NT2/D1 (cell line): ENCODE results near the gene COBLL1.

Source experiments
- DNase-seq: peaks from one replicate; pipeline ENCODE4 v3.0.0-alpha.2; 2011; ENCODE audit warnings: low read depth, low spot score
- H3K27me3 ChIP-seq: 2 replicates; pipeline ENCODE4 v1.6.0; 2011; ENCODE audit warnings: mild to moderate bottlenecking; ENCODE audit not compliant: insufficient read length, insufficient read depth
- H3K36me3 ChIP-seq: 2 replicates; pipeline ENCODE4 v1.6.1; 2011; ENCODE audit warnings: mild to moderate bottlenecking, low read length, mixed read lengths; ENCODE audit not compliant: insufficient read depth, insufficient read length
- H3K4me1 ChIP-seq: 2 replicates; pipeline ENCODE4 v1.5.1; 2011; ENCODE audit not compliant: insufficient read depth, insufficient read length
- H3K4me3 ChIP-seq: 2 replicates; pipeline ENCODE4 v1.5.1; 2011; ENCODE audit warnings: low read depth; ENCODE audit not compliant: insufficient read length
- H3K9ac ChIP-seq: 2 replicates; pipeline ENCODE4 v1.6.0; 2011; ENCODE audit warnings: low read depth; ENCODE audit not compliant: insufficient read length
- H3K9me3 ChIP-seq: 2 replicates; pipeline ENCODE4 v1.5.1; 2011; ENCODE audit warnings: mild to moderate bottlenecking, low read length; ENCODE audit not compliant: insufficient read depth
- SUZ12 ChIP-seq: IDR thresholded peaks from 2 replicates; pipeline ENCODE4 v1.6.1; 2011; ENCODE audit not compliant: insufficient read length, insufficient read depth; ENCODE audit errors: extremely low read depth
- YY1 ChIP-seq: IDR thresholded peaks from 2 replicates; pipeline ENCODE4 v1.6.1; 2011; ENCODE audit not compliant: insufficient read length, insufficient read depth
- ZNF274 ChIP-seq: IDR thresholded peaks from 2 replicates; pipeline ENCODE4 v1.6.1; 2011; ENCODE audit warnings: mild to moderate bottlenecking, low read depth, low read length

COBLL1 gene

DNA sequence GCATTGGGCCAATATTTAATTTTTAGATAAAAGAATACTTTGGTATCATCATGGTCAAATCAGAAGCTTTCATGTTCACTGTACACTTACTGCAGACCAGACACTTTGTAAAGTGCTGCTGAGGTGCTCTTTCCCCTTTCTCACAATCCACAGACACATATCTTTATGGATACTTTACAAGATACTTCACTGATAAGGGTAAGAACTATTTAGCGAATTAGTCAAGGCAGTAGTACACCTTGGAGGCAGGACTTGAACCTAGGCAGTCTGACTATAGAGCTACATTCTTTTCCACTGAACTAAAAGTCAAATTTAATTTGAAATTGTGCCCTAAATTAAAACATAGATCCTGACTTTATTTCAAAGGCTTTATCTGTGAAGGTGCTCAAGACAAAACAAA, 60.2 kb downstream of the COBLL1 start:
- Histone ChIP-seq H3K36me3 (no peaks in the 10 kb centered on the region), H3K4me3 (no peak overlapping the region), H3K9ac (no peak overlapping the region), H3K9me3 (no peaks in the 10 kb centered on the region), H3K4me1 (no peaks in the 10 kb centered on the region), H3K27me3 (no peaks in the 10 kb centered on the region)
- no peak for DNase-seq
- no peak for TF ChIP-seq YY1
- TF ChIP-seq ZNF274, result no peak
- TF ChIP-seq SUZ12, result no peak

DNA sequence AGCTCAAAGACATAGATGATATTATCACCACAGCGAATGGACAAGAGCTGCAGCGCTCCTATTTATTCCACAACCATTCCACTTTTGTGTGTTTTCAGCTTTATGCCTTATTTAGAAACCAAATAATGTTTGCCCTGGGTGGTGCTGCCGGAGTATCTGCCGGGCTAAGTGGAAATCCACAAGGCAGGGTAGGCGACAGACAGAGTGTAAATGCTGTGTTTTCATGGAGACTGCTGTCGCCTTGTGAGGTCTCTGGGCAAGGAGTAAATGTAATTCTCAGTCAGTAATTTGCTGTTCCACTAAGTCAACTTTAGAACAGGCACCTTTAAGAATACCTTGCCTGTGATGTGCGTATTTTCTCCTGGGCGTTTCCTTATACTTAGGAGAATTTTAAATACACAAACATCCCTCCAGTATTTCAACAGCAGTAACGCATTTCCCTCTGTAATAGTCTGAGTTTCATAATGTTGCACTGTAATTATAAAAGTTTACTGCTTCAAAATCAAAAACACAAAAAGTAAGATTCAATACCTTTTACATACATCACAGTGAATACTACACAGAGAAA, 60.9 kb downstream of the COBLL1 start:
- no peak overlapping the region for H3K9ac ChIP-seq
- H3K9me3 ChIP-seq, result no peaks in the 10 kb centered on the region
- no peaks in the 10 kb centered on the region for H3K27me3 ChIP-seq
- no peak for DNase-seq
- H3K4me3 ChIP-seq, result no peak overlapping the region
- H3K4me1 ChIP-seq, result no peaks in the 10 kb centered on the region
- TF ChIP-seq YY1 (no peak), SUZ12 (no peak), ZNF274 (no peak)
- no peaks in the 10 kb centered on the region for H3K36me3 ChIP-seq

DNA sequence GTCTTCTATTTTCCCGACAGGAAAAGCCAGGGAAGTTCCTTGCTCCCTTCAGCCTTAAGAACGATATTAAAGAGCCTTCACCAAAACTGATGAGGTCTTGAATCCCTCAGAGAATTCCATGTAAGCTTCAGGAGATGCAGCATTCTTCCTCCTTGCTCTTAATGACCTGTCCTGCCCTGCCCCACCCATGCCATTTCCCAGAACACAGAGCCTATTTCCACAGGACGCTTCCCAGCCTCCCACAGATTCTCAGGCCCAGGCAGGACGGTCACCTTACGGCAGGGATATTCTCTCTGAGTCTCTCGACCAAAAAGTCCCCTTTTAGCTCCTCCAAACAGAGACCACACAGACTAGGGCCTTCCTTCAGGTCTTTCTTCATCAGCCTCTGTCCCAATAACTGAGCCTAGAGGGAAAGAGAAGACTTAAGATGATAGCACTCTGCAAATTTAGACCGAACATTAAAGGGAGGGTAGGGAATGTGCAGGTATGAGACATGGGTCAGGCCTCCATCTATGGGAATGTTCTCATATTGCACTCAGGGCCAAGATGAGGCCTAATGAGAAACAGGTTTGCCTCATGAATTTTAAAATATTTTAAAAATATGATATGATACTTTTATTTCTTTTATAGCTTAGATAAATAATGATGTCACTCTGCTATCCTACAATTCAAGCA, 62.1 kb downstream of the COBLL1 start:
- no peaks in the 10 kb centered on the region for H3K4me1 ChIP-seq
- TF ChIP-seq SUZ12 (no peak), YY1 (no peak), ZNF274 (no peak)

DNA sequence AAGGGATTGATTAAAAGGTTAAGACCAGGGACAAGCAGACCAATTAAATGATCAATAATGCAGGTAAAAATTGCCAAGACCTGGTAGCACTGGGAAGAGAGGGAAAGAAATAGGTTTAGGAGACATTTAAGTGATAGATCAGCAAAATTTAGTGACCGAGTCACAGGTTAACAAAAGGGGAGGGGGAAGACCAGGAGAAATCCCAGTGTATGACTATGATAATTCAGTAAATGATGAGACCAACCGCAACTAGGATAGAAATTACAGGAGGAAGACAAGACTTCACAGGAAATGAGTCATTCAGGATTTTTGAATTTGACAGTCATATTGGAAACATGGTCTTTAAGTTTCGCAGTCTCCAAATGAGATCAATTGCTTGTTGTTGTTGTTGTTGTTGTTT, 62.9 kb downstream of the COBLL1 start:
- no peak for DNase-seq
- H3K9ac ChIP-seq, result no peak overlapping the region
- TF ChIP-seq YY1 (no peak), SUZ12 (no peak), ZNF274 (no peak)

More for the DNA sequence above, 62.1 kb downstream of the COBLL1 start:
- H3K27me3 ChIP-seq, result no peaks in the 10 kb centered on the region
- no peaks in the 10 kb centered on the region for H3K9me3 ChIP-seq
- H3K4me3 ChIP-seq, result no peak overlapping the region
- no peak overlapping the region for H3K9ac ChIP-seq
- DNase-seq, result no peak
- no peaks in the 10 kb centered on the region for H3K36me3 ChIP-seq

DNA sequence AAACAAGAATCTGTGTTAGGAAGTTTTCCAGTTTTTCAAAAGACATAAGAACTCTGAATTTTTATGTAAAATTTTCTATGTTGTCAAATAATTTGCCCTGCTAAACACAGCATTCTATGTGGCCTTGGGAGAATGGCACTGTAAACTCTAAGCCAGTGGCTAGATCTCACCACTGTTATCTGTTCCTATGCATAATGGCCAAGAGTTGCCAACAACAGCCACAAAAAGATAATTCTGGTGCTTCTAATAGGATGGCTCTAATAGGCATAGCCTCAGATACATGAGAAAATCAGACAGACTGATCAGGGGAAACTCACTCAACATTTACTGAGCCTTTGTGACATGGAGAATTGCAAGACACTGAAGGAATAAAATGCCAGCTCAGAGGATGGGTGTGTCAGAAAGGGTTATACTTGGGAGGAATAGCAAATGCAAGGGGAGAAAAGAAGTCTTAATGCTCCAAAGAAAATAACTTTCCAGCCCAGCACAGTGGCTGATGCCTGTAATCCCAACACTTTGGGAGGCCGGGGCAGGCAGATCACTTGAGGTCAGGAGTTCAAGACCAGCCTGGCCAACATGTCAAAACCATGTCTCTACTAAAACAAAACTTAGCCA, 63.7 kb downstream of the COBLL1 start:
- H3K9ac ChIP-seq, result no peak overlapping the region

More for the DNA sequence above, 62.9 kb downstream of the COBLL1 start:
- H3K9me3 ChIP-seq, result no peaks in the 10 kb centered on the region
- no peaks in the 10 kb centered on the region for H3K4me1 ChIP-seq
- no peak overlapping the region for H3K4me3 ChIP-seq
- no peaks in the 10 kb centered on the region for H3K36me3 ChIP-seq
- H3K27me3 ChIP-seq, result no peaks in the 10 kb centered on the region

DNA sequence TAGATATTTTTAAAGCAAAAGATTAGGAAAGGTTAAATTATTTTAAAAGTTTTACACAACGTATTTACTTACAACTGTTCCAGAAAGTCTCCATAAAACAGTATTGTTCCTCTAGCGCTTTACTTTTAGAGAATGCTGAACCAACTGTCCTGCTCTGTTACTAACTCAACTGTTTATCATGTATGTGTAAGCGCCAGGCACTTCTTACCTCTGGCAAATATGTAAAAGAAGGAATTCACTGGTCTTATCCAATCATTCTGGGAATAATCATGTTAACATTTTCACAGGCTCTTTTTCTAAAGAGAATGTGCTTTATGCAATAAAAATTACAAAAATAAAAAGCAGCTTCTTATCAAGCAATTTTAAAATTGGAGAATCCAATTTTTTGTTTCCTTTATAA, 68.0 kb downstream of the COBLL1 start:
- Histone ChIP-seq H3K4me1 (no peaks in the 10 kb centered on the region), H3K4me3 (no peak overlapping the region), H3K27me3 (no peaks in the 10 kb centered on the region), H3K36me3 (no peaks in the 10 kb centered on the region), H3K9ac (no peak overlapping the region), H3K9me3 (no peaks in the 10 kb centered on the region)
- DNase-seq, result no peak
- TF ChIP-seq SUZ12 (no peak), YY1 (no peak), ZNF274 (no peak)

More for the DNA sequence above, 63.7 kb downstream of the COBLL1 start:
- Histone ChIP-seq H3K36me3 (no peaks in the 10 kb centered on the region), H3K27me3 (no peaks in the 10 kb centered on the region), H3K4me1 (no peaks in the 10 kb centered on the region), H3K9me3 (no peaks in the 10 kb centered on the region), H3K4me3 (no peak overlapping the region)
- DNase-seq, result no peak
- TF ChIP-seq SUZ12, result no peak
- no peak for TF ChIP-seq ZNF274
- TF ChIP-seq YY1, result no peak

DNA sequence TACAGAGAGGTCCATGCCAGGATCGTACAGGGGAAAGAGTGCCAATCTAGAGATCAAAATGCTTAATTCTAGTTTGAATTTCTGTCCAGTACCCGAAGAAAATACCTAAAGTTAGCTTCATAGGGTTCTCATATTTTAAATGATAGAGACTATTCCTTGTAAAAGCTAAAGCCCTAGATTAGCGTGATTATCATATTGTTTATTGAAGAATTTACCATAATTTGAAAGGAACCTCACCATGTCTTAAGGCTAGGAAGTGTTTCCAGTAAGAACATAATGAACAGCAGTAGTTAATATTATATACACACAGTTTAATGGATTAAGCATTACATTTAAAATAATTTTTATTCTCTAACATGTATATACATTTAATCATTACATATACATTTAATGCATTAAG, 68.5 kb downstream of the COBLL1 start:
- Histone ChIP-seq H3K4me1 (no peaks in the 10 kb centered on the region), H3K9me3 (no peaks in the 10 kb centered on the region), H3K4me3 (no peak overlapping the region), H3K9ac (no peak overlapping the region), H3K27me3 (no peaks in the 10 kb centered on the region), H3K36me3 (no peaks in the 10 kb centered on the region)
- no peak for DNase-seq
- TF ChIP-seq YY1 (no peak), SUZ12 (no peak), ZNF274 (no peak)
